Effector memory CD4-positive, alpha-beta T cell (primary cell): Measurements from ENCODE around the gene TAF5L.

Experiments used
- DNase-seq, 3 donors: peaks; one replicate each; pipeline ENCODE4 v3.0.0-alpha.2; 2020
- H3K27ac ChIP-seq: 2 replicates; pipeline ENCODE4 v1.7.0; 2013; ENCODE audit warnings: mild to moderate bottlenecking, low read length, moderate library complexity; ENCODE audit not compliant: insufficient read depth, poor library complexity, severe bottlenecking
- H3K27me3 ChIP-seq: replicated peaks from 2 replicates; pipeline ENCODE4 v1.7.0; 2013; ENCODE audit warnings: mild to moderate bottlenecking, low read length; ENCODE audit not compliant: insufficient read depth, control insufficient read depth, poor library complexity, severe bottlenecking
- H3K36me3 ChIP-seq: 2 replicates; pipeline ENCODE4 v1.7.0; 2013; ENCODE audit warnings: mild to moderate bottlenecking, low read length, moderate library complexity; ENCODE audit not compliant: control insufficient read depth, insufficient read depth
- H3K4me1 ChIP-seq: 2 replicates; pipeline ENCODE4 v1.7.0; 2013; ENCODE audit warnings: low read length, mild to moderate bottlenecking; ENCODE audit not compliant: control insufficient read depth, insufficient read depth, poor library complexity, severe bottlenecking
- H3K4me3 ChIP-seq: 2 replicates; pipeline ENCODE4 v1.7.0; 2013; ENCODE audit warnings: low read length, low read depth, mild to moderate bottlenecking; ENCODE audit not compliant: insufficient read depth, poor library complexity, severe bottlenecking
- H3K9me3 ChIP-seq: 2 replicates; pipeline ENCODE4 v1.7.0; 2013; ENCODE audit warnings: mild to moderate bottlenecking, low read length, moderate library complexity; ENCODE audit not compliant: control insufficient read depth

Gene TAF5L

DNA sequence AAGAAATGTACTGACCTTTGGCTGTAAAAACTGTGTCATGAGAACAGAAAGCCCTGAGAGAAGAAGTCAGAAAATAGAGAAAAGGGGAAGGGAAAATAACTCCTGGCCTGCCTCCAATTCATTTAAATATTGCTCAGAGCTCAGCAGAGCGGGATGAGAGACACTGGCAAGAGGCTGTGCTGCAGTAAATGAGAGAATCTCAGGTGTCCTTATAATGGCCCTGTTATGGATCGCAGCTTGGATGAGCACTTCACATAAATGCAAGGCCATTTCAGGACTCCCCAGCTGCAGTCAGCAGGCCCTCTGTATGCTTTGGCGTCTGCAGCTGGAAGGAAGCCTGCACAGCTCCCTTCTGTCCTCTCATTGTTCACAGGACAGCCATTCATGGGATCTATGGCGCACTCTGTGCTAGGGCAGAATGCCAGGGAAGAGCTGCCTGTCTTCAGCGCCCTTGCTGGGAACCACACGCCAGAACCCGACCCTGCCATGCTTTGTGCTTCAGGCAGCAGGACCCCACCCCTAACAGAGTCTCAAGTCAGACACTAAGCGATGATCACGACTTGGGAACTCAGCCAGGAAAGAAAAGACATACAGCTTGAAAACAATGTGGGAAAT lies 46.8 kb downstream of the TAF5L start:
- Histone ChIP-seq H3K4me1 (no peaks in the 10 kb centered on the region), H3K9me3 (no peaks in the 10 kb centered on the region), H3K36me3 (no peaks in the 10 kb centered on the region), H3K27ac (no peak overlapping the region), H3K27me3 (no peaks in the 10 kb centered on the region), H3K4me3 (no peak overlapping the region)
- DNase-seq: no peak

DNA sequence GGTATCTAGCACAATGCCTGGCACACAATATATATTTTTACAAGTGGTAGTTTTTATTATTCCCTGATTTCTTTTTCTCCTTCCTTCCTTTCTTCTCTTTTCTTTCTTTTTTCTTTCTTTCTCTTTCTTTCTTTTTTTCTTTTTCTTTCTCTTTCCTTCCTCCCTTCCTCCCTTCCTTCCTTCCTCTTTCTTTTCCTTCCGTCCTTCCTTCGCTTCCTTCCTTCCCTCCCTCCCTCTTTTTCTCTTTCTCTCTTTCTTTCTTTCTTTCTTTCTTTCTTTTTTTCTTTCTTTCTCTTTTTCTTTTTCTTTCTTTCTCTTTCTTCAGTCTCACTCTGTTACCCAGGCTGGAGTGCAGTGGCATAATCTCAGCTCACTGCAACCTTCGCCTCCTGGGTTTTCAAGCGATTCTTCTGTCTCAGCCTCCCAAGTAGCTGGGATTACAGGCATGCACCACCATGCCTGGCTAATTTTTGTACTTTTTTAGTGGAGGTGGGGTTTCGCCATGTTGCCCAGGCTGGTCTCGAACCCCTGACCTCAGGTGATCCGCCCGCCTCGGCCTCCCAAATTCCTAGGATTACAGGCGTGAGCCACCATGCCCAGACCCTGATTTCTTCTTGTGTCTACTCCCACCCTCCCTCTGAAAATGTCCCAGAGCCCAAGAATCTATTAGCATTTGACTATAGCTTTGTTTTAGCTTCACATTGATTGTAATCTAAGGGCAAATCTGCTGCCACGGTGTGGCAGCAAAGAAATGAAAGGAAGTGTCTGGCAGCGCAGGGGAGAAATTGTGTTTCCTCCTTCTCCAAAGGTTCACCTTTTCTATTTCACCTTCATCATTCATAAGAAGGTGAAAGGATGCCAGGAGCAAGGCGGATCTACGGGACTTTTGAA lies 47.5 kb downstream of the TAF5L start:
- Histone ChIP-seq H3K4me1 (no peaks in the 10 kb centered on the region), H3K27ac (no peak overlapping the region), H3K9me3 (no peaks in the 10 kb centered on the region), H3K4me3 (no peak overlapping the region), H3K27me3 (no peaks in the 10 kb centered on the region), H3K36me3 (no peaks in the 10 kb centered on the region)
- DNase-seq: no peak

DNA sequence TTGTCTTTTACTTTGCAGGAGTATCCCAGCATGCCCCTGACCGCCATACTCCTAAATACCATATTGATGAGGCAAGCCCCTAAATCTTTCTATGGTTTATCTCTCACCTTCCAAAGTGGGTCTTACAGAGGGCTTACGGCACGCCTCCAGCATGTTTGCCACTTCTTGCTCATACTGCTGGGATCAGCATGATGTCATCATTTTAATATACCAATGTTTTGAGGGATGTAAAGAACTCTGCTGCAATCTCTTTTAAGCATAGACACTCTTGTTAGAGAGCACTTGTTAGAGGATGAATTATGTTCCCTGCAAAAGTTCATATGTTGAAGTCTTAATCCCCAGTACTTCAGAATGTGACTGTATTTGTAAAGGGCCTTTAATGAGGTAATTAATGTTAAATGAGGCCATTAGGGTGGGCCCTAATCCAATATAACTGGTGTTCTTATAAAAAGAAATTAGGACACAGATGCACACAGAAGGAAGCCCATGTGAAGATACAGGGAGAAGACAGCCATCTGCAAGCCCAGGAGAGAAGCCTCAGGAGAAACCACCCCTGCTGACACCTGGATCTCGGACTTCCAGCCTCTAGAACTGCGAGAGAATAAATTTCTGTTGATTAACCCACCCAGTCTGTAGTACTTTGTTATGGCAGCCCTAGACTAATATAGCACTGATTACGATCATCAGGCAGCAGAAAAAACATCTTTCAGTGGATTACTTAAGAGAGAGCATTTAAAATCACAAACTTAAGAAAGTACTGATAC lies 51.1 kb downstream of the TAF5L start:
- DNase-seq: no peak
- no peaks in the 10 kb centered on the region for H3K27me3 ChIP-seq
- H3K27ac ChIP-seq: no peak overlapping the region
- no peaks in the 10 kb centered on the region for H3K9me3 ChIP-seq
- no peak overlapping the region for H3K4me3 ChIP-seq
- no peaks in the 10 kb centered on the region for H3K36me3 ChIP-seq
- H3K4me1 ChIP-seq: no peaks in the 10 kb centered on the region

DNA sequence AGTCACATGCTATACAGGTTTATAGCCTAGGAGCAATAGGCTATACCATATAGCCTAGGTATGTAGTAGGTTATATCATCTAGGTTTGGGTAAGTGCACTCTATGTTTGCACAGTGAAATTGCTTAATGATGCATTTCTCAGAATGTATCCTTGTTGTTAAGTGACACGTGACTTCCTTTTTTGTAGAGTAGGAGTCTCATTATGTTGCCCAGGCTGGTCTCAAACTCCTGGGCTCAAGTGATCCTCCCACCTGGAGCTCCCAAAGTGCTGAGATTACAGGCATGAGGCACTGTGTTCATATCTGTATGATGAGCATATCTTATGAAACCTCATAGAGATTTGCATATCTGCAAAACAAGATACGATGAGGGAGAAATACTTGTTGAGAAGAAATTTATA lies 53.6 kb downstream of the TAF5L start:
- Histone ChIP-seq H3K4me1 (no peaks in the 10 kb centered on the region), H3K27me3 (no peaks in the 10 kb centered on the region), H3K36me3 (no peaks in the 10 kb centered on the region)

DNA sequence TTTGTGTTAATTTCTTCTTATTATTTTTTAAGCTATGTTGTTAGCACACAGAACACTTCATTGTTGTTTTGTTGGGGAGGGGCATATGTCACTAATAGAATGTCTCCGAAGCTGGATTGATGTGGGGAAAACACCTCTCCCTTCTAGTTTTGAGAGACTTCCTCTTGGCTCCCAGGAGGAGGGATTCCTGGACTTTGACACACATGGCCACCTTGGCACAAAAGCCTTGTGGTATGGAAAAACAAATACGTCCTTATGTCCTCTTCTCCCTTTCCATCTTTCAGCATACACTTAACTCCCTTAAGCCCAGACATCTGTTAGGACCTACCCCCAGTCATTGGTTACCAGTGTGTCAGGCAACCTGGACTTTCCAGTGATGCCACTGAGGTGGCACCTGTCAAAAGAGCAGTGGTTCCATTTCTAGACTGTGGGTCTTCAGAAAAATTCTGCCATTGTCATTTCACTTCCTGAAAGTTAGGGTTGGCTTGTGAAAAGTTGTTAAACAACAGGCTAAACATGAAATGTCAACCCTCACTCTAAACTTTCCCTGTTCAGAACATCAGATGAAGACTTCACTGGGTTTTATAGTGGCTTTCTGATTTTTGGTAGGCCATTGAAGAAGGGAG lies 54.9 kb downstream of the TAF5L start:
- H3K9me3 ChIP-seq: no peaks in the 10 kb centered on the region
- H3K36me3 ChIP-seq: no peaks in the 10 kb centered on the region
- H3K27me3 ChIP-seq: no peaks in the 10 kb centered on the region
- DNase-seq: no peak
- H3K27ac ChIP-seq: no peak overlapping the region
- no peaks in the 10 kb centered on the region for H3K4me1 ChIP-seq
- no peak overlapping the region for H3K4me3 ChIP-seq

More for the DNA sequence above, 53.6 kb downstream of the TAF5L start:
- H3K4me3 ChIP-seq: no peak overlapping the region
- no peaks in the 10 kb centered on the region for H3K9me3 ChIP-seq
- DNase-seq: no peak
- no peak overlapping the region for H3K27ac ChIP-seq

DNA sequence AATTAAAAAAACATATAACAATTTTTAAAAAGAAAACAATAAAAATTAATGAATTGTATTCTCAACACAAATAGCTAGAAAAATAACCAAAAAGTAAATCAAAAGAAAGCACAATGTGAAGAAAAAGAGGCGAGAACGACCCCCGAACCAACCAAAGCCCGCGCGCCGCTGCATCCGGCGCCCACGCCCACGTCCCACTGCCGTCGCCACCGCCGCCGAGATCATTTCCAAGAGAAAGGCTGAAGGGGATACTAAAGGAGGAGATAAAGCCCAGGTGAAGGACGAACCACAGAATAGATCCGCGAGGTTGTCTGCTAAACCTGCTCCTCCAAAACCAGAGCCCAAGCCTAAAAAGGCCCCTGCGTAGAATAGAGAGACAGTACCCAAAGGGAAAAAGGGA lies 55.6 kb downstream of the TAF5L start:
- no peaks in the 10 kb centered on the region for H3K9me3 ChIP-seq
- H3K4me1 ChIP-seq: no peaks in the 10 kb centered on the region
- H3K36me3 ChIP-seq: no peaks in the 10 kb centered on the region
- H3K27me3 ChIP-seq: no peaks in the 10 kb centered on the region
- DNase-seq: no peak
- no peak overlapping the region for H3K27ac ChIP-seq
- no peak overlapping the region for H3K4me3 ChIP-seq

DNA sequence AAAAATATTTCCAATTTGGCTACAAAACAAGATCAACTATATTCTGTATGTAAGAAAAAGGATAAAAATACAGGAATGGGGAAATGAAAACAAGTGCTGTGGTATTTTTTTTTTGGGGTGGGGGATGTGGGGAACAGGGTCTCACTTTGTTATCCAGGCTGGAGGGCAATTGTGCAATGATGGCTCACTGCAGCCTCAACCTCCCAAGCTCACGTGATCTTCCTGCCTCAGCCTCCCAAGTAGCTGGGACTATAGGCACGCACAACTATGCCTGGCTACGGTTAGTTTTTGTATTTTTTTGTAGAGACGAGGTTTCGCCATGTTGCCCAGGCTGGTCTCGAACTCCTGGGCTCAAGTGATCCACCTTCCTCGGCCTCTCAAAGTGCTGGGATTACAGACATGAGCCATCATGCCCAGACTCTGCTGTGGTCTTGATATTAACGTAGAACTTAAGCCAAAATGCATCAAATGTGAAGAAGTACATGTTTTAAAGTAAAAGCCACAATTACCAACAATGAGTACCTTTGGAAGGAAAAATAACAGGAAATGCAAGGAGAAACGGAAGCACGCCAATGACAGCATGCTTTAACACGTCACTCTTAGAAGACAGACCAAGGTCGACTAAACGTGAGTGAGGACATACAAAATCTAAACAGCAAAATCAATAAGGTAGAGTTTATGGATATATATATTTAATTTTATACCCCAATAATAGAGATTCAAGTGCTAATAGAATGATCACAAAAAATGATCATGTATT lies 58.6 kb downstream of the TAF5L start:
- no peaks in the 10 kb centered on the region for H3K9me3 ChIP-seq
- no peak for DNase-seq
- H3K36me3 ChIP-seq: no peaks in the 10 kb centered on the region
- no peaks in the 10 kb centered on the region for H3K27me3 ChIP-seq
- no peaks in the 10 kb centered on the region for H3K4me1 ChIP-seq
- H3K4me3 ChIP-seq: no peak overlapping the region
- no peak overlapping the region for H3K27ac ChIP-seq

DNA sequence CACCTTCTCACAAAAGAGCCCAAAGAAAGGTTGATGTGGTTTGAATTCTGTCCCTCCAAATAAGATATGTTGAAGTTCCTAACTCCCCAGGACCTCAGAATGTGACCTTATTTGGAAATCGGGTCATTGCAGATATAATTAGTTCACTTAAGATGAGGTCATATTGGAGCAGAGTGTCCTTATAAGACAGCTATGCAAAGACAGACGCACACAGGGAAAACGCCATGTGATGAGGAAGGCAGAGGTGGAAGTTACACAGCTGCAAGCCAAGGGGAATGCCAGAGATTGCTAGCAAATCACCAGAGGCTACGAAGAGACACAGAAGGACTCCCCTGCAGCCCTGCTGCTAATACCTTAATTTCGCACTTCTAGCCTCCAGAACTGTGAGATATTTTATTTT lies 62.2 kb downstream of the TAF5L start:
- Histone ChIP-seq H3K36me3 (no peaks in the 10 kb centered on the region), H3K9me3 (no peaks in the 10 kb centered on the region), H3K27ac (no peak overlapping the region), H3K4me1 (peaks cover 5% of the 10 kb centered on the region), H3K27me3 (no peaks in the 10 kb centered on the region), H3K4me3 (no peak overlapping the region)
- DNase-seq: no peak

DNA sequence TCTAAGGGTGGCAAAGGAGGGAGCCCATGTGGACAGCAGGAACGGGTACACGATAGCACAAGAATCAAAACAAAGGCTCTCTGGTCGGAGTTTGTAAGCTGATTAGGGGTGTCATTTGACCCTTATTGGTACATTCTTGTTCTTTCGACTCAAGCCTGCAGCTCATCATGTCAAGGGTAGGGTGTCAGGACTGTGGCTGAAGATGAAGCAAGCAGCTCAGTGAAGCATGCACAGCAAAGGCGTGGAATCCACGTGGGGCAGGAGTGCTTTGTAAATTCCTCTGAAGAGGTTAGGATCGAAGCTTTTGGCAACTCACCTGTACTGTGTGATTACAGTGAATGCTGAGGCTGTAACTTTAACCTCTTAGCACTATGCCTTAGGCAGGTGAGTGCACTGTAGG lies 62.7 kb downstream of the TAF5L start:
- DNase-seq: no peak

More for the DNA sequence above, 62.7 kb downstream of the TAF5L start:
- H3K36me3 ChIP-seq: no peaks in the 10 kb centered on the region
- H3K4me1 ChIP-seq: peaks cover 5% of the 10 kb centered on the region
- H3K9me3 ChIP-seq: no peaks in the 10 kb centered on the region
- no peak overlapping the region for H3K27ac ChIP-seq
- H3K4me3 ChIP-seq: no peak overlapping the region
- no peaks in the 10 kb centered on the region for H3K27me3 ChIP-seq
